ENCODE data around the gene CHN2. TPM values are rescaled to one million over a fixed set of nuclear protein-coding genes. Genes with fewer than 3 reads are reported as not detected.

CHN2 gene
- polyA plus RNA-seq, 2 of the 4 experiments (the other 2 are of a cell fraction) = 0.06 TPM; not detected in 1

DNA sequence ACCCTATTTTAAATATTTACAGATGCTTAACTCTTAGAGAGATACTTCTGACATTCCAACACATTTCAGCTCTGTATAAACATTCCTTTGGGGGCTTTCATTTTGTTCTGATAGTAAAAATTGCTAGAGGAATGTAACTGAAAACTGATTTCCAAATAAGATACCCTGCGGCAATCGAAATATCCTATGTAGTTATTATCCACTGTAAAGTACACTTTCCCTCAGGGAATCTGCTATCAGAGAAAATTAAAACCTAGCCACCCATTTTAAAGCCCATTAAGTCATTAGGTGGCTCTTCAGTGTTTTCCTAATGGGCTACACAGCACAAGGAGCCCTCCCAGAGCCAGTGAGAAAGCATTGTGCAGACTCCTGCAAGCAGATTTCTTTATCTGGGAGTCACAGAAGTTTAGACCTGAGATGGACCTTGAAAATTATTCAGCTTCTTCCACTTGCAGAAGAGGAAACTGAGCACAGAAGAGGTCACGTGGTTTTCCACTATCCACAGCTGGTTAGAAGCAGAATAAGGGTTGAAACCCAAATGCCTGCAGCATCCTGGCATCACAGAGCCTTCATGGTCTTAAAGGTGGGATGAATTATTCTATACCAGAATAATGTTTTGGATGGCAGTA lies 35.7 kb upstream of the CHN2 start:
- no peak overlapping the region for H3K27ac ChIP-seq
- FAIRE-seq = no peak
- ATAC-seq = no peak
- H3K4me2 ChIP-seq = no peak overlapping the region
- TF ChIP-seq, protein P1, sequence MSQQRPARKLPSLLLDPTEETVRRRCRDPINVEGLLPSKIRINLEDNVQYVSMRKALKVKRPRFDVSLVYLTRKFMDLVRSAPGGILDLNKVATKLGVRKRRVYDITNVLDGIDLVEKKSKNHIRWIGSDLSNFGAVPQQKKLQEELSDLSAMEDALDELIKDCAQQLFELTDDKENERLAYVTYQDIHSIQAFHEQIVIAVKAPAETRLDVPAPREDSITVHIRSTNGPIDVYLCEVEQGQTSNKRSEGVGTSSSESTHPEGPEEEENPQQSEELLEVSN (IDR thresholded peaks at IDR 0.05; ENCODE audit: borderline replicate concordance, low read depth) = no peak
- no peak for TF ChIP-seq GATA3 (IDR thresholded peaks at IDR 0.05; ENCODE audit: borderline replicate concordance)
- 16% methylated on average over 3 of the region's 3 CpGs for WGBS (ENCODE audit: missing lambda C conversion rate)
- H3K4me1 ChIP-seq = no peaks in the 10 kb centered on the region
- no peak for DNase-seq (ENCODE audit: low read depth in 1 of 2, low spot score in 1 of 2)
- no peak overlapping the region for H3K4me3 ChIP-seq
- POLR2A ChIA-PET = no interaction called here
- H3K9me3 ChIP-seq = no peaks in the 10 kb centered on the region
- CTCF ChIA-PET = interaction anchor here (1.2 kb wide), 1 partner anchor 30 kb away, joined by 4 read pairs; no protein-coding TSS in a partner anchor

DNA sequence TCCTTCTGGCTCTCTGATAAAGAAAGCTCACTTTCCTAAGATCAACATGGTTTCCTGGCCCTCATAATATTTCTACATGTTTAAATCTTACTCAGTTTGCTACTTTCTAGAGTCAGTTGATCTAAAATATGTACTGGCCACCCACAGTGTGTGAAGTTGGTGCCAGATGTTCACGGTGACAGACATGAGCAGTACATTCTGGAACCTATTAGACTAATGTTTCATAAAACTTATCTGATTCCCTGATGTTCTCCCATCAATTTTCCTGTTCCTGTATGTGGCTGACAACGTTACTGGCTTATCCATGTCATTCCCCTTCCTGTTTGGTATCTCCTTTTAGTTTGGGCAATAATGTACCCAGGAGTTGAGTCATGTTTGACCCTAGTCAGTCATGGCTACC lies 34.5 kb upstream of the CHN2 start:
- no peak for TF ChIP-seq BHLHE40 (IDR thresholded peaks at IDR 0.05; ENCODE audit: low read depth, low read length)
- no peak for TF ChIP-seq SREBF2 (IDR thresholded peaks at IDR 0.05)
- no peak for TF ChIP-seq EP300 (IDR thresholded peaks at IDR 0.05)
- TF ChIP-seq, protein P2, sequence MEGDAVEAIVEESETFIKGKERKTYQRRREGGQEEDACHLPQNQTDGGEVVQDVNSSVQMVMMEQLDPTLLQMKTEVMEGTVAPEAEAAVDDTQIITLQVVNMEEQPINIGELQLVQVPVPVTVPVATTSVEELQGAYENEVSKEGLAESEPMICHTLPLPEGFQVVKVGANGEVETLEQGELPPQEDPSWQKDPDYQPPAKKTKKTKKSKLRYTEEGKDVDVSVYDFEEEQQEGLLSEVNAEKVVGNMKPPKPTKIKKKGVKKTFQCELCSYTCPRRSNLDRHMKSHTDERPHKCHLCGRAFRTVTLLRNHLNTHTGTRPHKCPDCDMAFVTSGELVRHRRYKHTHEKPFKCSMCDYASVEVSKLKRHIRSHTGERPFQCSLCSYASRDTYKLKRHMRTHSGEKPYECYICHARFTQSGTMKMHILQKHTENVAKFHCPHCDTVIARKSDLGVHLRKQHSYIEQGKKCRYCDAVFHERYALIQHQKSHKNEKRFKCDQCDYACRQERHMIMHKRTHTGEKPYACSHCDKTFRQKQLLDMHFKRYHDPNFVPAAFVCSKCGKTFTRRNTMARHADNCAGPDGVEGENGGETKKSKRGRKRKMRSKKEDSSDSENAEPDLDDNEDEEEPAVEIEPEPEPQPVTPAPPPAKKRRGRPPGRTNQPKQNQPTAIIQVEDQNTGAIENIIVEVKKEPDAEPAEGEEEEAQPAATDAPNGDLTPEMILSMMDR (IDR thresholded peaks at IDR 0.05) = no peak
- TF ChIP-seq TP53 (CRISPR knock-in tag; IDR thresholded peaks at IDR 0.05) = no peak
- TF ChIP-seq ZNF302 (CRISPR knock-in tag; IDR thresholded peaks at IDR 0.05) = no peak
- TF ChIP-seq CBX8 (IDR thresholded peaks at IDR 0.05) = no peak
- no peak for TF ChIP-seq KDM1A (IDR thresholded peaks at IDR 0.05; ENCODE audit: low read depth)
- TF ChIP-seq POLR2A (IDR thresholded peaks at IDR 0.05; ENCODE audit: low read length) = no peak
- TF ChIP-seq, protein P3, sequence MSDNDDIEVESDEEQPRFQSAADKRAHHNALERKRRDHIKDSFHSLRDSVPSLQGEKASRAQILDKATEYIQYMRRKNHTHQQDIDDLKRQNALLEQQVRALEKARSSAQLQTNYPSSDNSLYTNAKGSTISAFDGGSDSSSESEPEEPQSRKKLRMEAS (IDR thresholded peaks at IDR 0.05) = no peak
- TF ChIP-seq CEBPB (IDR thresholded peaks at IDR 0.05) = no peak
- TF ChIP-seq JUNB (IDR thresholded peaks at IDR 0.05) = no peak
- TF ChIP-seq RAD21 (conservative IDR thresholded peaks at IDR 0.05 in 1 of 2, IDR thresholded peaks at IDR 0.05 in 1 of 2) = no peak
- no peak for TF ChIP-seq KDM5A (IDR thresholded peaks at IDR 0.05)
- TF ChIP-seq POLR2AphosphoS2 (conservative IDR thresholded peaks at IDR 0.05; ENCODE audit: low read length) = no peak
- Histone ChIP-seq H3K4me1 (no peaks in the 10 kb centered on the region), H3K27ac (no peak overlapping the region), H3K9me3 (no peaks in the 10 kb centered on the region), H3K4me2 (no peak overlapping the region), H3K4me3 (no peak overlapping the region)
- ATAC-seq = no peak
- 2% methylated on average over 2 of the region's 2 CpGs for WGBS (ENCODE audit: missing lambda C conversion rate)
- no peak for FAIRE-seq
- ChIA-PET CTCF (interaction anchor here (1.2 to 1.5 kb wide), 2 partner anchors 29 to 30 kb away, joined by 4 read pairs; no protein-coding TSS in a partner anchor), POLR2A (no interaction called here)
- no peak for DNase-seq (ENCODE audit: low read depth in 1 of 2, low spot score in 1 of 2)

DNA sequence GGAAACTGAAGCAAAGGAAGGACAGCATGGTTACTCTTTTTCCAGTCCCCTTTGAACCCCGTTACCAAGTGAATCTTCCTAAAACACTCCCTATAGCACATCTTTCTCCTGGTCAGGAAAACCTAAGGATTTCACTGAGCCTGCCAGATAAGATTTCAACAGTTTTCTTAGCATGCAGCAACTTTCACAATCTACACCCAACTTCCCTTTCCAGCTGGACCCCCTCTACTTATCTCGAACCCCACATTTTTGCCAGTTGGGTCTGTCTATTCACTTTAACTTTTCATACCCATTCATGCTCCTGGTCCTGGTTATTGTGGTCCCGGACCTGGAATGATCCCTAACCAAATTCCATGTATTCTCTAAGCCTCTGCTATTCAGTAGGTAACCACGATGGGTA lies 33.3 kb upstream of the CHN2 start:
- Histone ChIP-seq H3K4me1 (no peaks in the 10 kb centered on the region), H3K4me3 (no peak overlapping the region), H3K27ac (no peak overlapping the region), H3K9me3 (peaks cover 5% of the 10 kb centered on the region; the same call in 1 of the 3 replicates), H3K4me2 (no peak overlapping the region)
- DNase-seq (ENCODE audit: low read depth in 1 of 2, low spot score in 1 of 2) (no peak), ATAC-seq (no peak), FAIRE-seq (no peak)
- CTCF ChIA-PET = interaction anchor here (1.5 kb wide), 1 partner anchor 29 kb away, joined by 4 read pairs; no protein-coding TSS in a partner anchor
- WGBS (ENCODE audit: missing lambda C conversion rate) = 2% methylated on average over 4 of the region's 4 CpGs
- POLR2A ChIA-PET = no interaction called here
- TF ChIP-seq ZFP36 (IDR thresholded peaks at IDR 0.05; ENCODE audit: borderline replicate concordance, partially characterized antibody) (no peak), TP53 (CRISPR knock-in tag; IDR thresholded peaks at IDR 0.05) (no peak)

DNA sequence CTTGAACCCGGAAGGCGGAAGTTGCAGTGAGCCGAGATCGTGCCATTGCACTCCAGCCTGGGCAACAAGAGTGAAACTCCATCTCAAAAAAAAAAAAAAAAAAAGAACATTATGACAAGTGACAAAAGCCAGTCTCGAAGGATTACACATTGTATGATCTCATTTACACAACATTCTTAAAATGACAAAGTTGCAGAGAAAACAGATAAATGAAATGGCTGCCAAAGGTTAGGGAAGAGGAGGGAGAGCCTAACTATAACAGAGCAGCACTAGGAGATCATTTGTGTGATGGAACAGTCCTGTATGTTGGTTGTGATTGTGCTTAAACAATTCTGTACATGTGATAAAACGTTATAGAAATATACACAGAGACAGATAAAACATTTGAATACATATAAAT lies 32.0 kb upstream of the CHN2 start:
- FAIRE-seq = no peak
- ATAC-seq = no peak
- H3K4me1 ChIP-seq = no peaks in the 10 kb centered on the region
- H3K27ac ChIP-seq = no peak overlapping the region
- H3K9me3 ChIP-seq = peaks cover 5% of the 10 kb centered on the region; the same call in 1 of the 3 replicates
- ChIA-PET CTCF (no interaction called here), POLR2A (no interaction called here)
- 44% methylated on average over 5 of the region's 6 CpGs for WGBS (ENCODE audit: missing lambda C conversion rate)
- DNase-seq (ENCODE audit: low read depth in 1 of 2, low spot score in 1 of 2) = no peak
- H3K4me3 ChIP-seq = no peak overlapping the region
- no peak overlapping the region for H3K4me2 ChIP-seq
- no peak for TF ChIP-seq KDM5A (IDR thresholded peaks at IDR 0.05)
- TF ChIP-seq RCOR1 (IDR thresholded peaks at IDR 0.05; ENCODE audit: low read depth, low read length) = no peak
- TF ChIP-seq, protein P4, sequence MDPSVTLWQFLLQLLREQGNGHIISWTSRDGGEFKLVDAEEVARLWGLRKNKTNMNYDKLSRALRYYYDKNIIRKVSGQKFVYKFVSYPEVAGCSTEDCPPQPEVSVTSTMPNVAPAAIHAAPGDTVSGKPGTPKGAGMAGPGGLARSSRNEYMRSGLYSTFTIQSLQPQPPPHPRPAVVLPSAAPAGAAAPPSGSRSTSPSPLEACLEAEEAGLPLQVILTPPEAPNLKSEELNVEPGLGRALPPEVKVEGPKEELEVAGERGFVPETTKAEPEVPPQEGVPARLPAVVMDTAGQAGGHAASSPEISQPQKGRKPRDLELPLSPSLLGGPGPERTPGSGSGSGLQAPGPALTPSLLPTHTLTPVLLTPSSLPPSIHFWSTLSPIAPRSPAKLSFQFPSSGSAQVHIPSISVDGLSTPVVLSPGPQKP (IDR thresholded peaks at IDR 0.05; ENCODE audit: low read depth, low read length) = no peak
- TF ChIP-seq KDM1A (IDR thresholded peaks at IDR 0.05; ENCODE audit: low read depth) = no peak
- TF ChIP-seq NPAS2 (CRISPR knock-in tag; IDR thresholded peaks at IDR 0.05; ENCODE audit: borderline replicate concordance) = no peak
- TF ChIP-seq JUN (IDR thresholded peaks at IDR 0.05) = no peak
- TF ChIP-seq BHLHE40 (IDR thresholded peaks at IDR 0.05; ENCODE audit: low read depth, low read length) = no peak
- TF ChIP-seq, protein P5, sequence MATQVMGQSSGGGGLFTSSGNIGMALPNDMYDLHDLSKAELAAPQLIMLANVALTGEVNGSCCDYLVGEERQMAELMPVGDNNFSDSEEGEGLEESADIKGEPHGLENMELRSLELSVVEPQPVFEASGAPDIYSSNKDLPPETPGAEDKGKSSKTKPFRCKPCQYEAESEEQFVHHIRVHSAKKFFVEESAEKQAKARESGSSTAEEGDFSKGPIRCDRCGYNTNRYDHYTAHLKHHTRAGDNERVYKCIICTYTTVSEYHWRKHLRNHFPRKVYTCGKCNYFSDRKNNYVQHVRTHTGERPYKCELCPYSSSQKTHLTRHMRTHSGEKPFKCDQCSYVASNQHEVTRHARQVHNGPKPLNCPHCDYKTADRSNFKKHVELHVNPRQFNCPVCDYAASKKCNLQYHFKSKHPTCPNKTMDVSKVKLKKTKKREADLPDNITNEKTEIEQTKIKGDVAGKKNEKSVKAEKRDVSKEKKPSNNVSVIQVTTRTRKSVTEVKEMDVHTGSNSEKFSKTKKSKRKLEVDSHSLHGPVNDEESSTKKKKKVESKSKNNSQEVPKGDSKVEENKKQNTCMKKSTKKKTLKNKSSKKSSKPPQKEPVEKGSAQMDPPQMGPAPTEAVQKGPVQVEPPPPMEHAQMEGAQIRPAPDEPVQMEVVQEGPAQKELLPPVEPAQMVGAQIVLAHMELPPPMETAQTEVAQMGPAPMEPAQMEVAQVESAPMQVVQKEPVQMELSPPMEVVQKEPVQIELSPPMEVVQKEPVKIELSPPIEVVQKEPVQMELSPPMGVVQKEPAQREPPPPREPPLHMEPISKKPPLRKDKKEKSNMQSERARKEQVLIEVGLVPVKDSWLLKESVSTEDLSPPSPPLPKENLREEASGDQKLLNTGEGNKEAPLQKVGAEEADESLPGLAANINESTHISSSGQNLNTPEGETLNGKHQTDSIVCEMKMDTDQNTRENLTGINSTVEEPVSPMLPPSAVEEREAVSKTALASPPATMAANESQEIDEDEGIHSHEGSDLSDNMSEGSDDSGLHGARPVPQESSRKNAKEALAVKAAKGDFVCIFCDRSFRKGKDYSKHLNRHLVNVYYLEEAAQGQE (IDR thresholded peaks at IDR 0.05) = no peak
- TF ChIP-seq SMC3 (IDR thresholded peaks at IDR 0.05) = no peak

All from A549 (cell line).